Retinal pigment epithelial cell (primary cell): ENCODE data around the gene CC2D1A.
A peak's percentile ranks its signal among the peaks of the same experiment; 100 is the strongest.

Experiments used
- DNase-seq: peaks from one replicate; pipeline ENCODE4 v3.0.0-alpha.2; 2010; ENCODE audit warnings: low read depth
- H3K4me3 ChIP-seq: 2 replicates; pipeline ENCODE4 v1.5.1; 2011; ENCODE audit warnings: mild to moderate bottlenecking, low read length, control low read depth, moderate library complexity
- CTCF ChIP-seq: conservative IDR thresholded peaks from 2 replicates; pipeline ENCODE4 v1.5.1; 2011; ENCODE audit warnings: low read depth, low read length, control low read depth, inconsistent platforms

The CC2D1A gene

GRCh38 chr19:13959141-13959961 is 53.4 kb downstream of the CC2D1A start:
- no peak for DNase-seq

GRCh38 chr19:13959962-13960862 is 54.2 kb downstream of the CC2D1A start:
- peak; percentile 39 for TF ChIP-seq CTCF
- H3K4me3 ChIP-seq: no peak overlapping the region
- no peak for DNase-seq

More at GRCh38 chr19:13959141-13959961, 53.4 kb downstream of the CC2D1A start:
- no peak overlapping the region for H3K4me3 ChIP-seq
- no peak for TF ChIP-seq CTCF

GRCh38 chr19:13960863-13961784 is 55.1 kb downstream of the CC2D1A start:
- H3K4me3 ChIP-seq: no peak overlapping the region
- no peak for DNase-seq
- TF ChIP-seq CTCF: no peak

DNA sequence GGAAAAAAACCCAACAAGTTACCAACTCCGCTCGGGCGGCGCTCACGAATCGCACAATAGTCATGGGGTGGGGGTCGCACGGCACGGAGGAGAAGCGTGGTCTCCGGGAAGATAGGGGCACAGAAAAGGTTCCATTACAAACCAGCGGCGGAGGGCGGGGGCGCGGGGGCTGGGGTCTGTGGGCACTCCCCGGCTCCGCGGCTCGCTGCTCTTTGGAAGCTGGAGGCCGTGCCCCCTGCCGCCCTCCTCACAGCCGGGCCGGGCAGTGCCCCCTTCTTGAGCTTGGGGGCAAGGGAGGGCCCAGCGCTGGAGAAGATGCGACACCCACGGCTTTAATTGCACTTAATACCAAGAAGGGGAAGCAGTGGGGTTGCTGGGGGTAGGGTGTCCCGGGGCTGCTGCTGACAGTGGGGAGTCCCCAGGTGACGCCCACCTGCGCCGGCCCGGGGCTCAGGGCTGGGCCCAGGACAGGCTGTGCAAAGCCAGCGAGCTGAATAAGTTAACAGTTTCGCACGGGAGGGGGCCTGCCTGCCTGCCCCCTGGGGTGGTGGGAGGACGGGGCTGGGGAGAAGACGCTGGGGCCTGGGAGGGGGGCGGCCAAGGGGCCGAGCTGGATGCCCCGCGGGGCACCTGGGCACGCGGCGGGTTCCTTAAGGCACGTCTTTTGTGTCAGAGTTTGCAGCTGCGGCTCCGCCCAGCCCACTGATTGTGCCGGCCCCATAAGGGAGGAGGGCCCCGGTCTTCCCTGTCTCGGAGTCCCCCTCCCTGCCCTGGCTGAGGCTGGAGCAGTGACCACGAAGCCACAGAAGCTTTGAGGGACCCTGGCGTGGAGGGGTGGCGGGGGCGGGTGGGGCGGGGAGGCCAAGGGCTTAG is 56.1 kb downstream of the CC2D1A start:
- H3K4me3 ChIP-seq: no peak overlapping the region
- DNase-seq: no peak
- TF ChIP-seq CTCF: no peak

- DNase-seq: no peak
- no peak for TF ChIP-seq CTCF
- H3K4me3 ChIP-seq: no peak overlapping the region
These were observed 57.0 kb downstream of the CC2D1A start for GRCh38 chr19:13962699-13963602.
